ENCODE data around the gene VPS41. TPM values are rescaled to one million over a fixed set of nuclear protein-coding genes. Genes with fewer than 3 reads are reported as not detected.

VPS41 gene
- total RNA-seq, 1 donor from 2014 or later: 56.2 TPM

DNA sequence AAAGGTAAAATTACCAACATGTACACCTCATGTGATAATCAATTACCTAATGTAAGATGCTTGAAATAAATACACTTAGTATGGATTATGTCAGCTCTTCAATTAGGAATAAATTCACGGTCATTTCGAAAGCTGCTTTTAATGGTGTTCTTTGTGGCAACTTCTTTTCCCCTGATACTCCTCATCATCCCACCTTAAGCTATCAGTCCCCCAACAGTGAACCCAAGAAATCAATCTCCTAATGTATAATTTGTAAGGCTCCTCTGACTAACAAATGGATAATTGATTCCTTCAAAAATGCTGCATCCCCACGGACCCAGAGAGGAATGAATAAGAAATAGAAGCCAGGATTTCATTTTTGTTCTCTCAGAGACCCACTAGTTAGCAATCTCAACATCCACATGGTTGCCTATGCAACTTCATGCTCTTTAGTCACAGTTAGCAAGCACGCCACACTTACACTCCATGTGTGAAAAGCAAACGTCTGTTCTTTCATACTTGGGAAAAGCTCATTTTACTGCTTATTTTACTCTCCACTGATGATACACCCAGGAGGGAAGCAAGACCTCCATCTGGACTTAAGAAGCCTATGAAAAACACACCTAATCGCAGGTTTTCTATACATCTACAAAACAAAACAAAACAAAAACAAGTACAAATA is 70.1 kb downstream of the VPS41 start:
- Histone ChIP-seq H3K36me3 (ENCODE audit: control insufficient read depth, insufficient read depth, low read length) (no peaks in the 10 kb centered on the region), H3K27me3 (ENCODE audit: control insufficient read depth, insufficient read depth, low read length) (no peaks in the 10 kb centered on the region), H3K4me3 (ENCODE audit: low read depth, low read length) (no peak overlapping the region)
- DNase-seq (ENCODE audit: low read depth): no peak
- TF ChIP-seq, protein P1, sequence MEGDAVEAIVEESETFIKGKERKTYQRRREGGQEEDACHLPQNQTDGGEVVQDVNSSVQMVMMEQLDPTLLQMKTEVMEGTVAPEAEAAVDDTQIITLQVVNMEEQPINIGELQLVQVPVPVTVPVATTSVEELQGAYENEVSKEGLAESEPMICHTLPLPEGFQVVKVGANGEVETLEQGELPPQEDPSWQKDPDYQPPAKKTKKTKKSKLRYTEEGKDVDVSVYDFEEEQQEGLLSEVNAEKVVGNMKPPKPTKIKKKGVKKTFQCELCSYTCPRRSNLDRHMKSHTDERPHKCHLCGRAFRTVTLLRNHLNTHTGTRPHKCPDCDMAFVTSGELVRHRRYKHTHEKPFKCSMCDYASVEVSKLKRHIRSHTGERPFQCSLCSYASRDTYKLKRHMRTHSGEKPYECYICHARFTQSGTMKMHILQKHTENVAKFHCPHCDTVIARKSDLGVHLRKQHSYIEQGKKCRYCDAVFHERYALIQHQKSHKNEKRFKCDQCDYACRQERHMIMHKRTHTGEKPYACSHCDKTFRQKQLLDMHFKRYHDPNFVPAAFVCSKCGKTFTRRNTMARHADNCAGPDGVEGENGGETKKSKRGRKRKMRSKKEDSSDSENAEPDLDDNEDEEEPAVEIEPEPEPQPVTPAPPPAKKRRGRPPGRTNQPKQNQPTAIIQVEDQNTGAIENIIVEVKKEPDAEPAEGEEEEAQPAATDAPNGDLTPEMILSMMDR (IDR thresholded peaks at IDR 0.05; ENCODE audit: insufficient read depth, low read length, poor library complexity, severe bottlenecking): no peak

GRCh38 chr7:38834357-38834756 is 74.6 kb downstream of the VPS41 start:
- no peak overlapping the region for H3K4me3 ChIP-seq (ENCODE audit: low read depth, low read length)
- H3K27me3 ChIP-seq (ENCODE audit: control insufficient read depth, insufficient read depth, low read length): no peaks in the 10 kb centered on the region
- TF ChIP-seq, protein P1 (IDR thresholded peaks at IDR 0.05; ENCODE audit: insufficient read depth, low read length, poor library complexity, severe bottlenecking): no peak
- DNase-seq (ENCODE audit: low read depth): no peak
- no peaks in the 10 kb centered on the region for H3K36me3 ChIP-seq (ENCODE audit: control insufficient read depth, insufficient read depth, low read length)

DNA sequence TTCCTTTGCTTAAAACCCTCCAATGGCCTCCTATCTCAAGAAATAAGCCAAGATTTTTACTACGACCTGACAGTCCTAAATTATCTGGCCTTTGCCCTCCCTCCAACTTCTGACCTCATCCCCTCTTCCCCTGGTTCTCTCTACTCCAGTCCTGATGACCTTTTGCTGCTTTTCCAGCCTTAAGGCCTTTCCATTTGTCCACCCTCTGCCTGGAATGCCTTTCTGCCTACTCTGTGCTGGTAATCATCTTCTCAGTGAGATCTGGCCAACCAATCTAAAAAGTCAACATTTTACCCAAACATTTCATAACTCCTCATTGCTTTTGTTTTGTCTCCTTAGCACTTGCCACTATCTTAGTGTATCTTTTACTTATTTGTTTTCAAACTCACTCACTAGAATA is 75.7 kb downstream of the VPS41 start:
- Histone ChIP-seq H3K4me3 (ENCODE audit: low read depth, low read length) (no peak overlapping the region), H3K36me3 (ENCODE audit: control insufficient read depth, insufficient read depth, low read length) (no peaks in the 10 kb centered on the region), H3K27me3 (ENCODE audit: control insufficient read depth, insufficient read depth, low read length) (no peaks in the 10 kb centered on the region)
- no peak for DNase-seq (ENCODE audit: low read depth)
- TF ChIP-seq, protein P1 (IDR thresholded peaks at IDR 0.05; ENCODE audit: insufficient read depth, low read length, poor library complexity, severe bottlenecking): no peak

GRCh38 chr7:38831259-38831996 is 77.6 kb downstream of the VPS41 start:
- no peaks in the 10 kb centered on the region for H3K27me3 ChIP-seq (ENCODE audit: control insufficient read depth, insufficient read depth, low read length)
- H3K36me3 ChIP-seq (ENCODE audit: control insufficient read depth, insufficient read depth, low read length): no peaks in the 10 kb centered on the region
- DNase-seq (ENCODE audit: low read depth): no peak
- TF ChIP-seq, protein P1 (IDR thresholded peaks at IDR 0.05; ENCODE audit: insufficient read depth, low read length, poor library complexity, severe bottlenecking): no peak
- H3K4me3 ChIP-seq (ENCODE audit: low read depth, low read length): no peak overlapping the region

- no peak overlapping the region for H3K4me3 ChIP-seq (ENCODE audit: low read depth, low read length)
- no peak for DNase-seq (ENCODE audit: low read depth)
- no peaks in the 10 kb centered on the region for H3K36me3 ChIP-seq (ENCODE audit: control insufficient read depth, insufficient read depth, low read length)
- TF ChIP-seq, protein P1 (IDR thresholded peaks at IDR 0.05; ENCODE audit: insufficient read depth, low read length, poor library complexity, severe bottlenecking): no peak
- H3K27me3 ChIP-seq (ENCODE audit: control insufficient read depth, insufficient read depth, low read length): no peaks in the 10 kb centered on the region
These were observed 78.2 kb downstream of the VPS41 start for GRCh38 chr7:38830826-38831225.
